HFF-Myc (cell line): ENCODE data around the gene DFFA.
"Not testable (repeated sequence)": the region's sequence is repeated elsewhere in the genome, so short reads cannot be mapped to it uniquely, and the experiment has no call there.

Experiments
- DNase-seq: peaks from one replicate; pipeline ENCODE4 v3.0.0-alpha.2; 2011; ENCODE audit warnings: low read depth; ENCODE audit errors: extremely low read depth
- H3K4me3 ChIP-seq: replicated peaks from 2 replicates; pipeline ENCODE4 v1.5.1; 2011; ENCODE audit warnings: low read depth, mild to moderate bottlenecking, control low read depth, low read length
- TF ChIP-seq, protein P1 (sequence below): IDR thresholded peaks from 2 replicates; pipeline ENCODE4 v1.5.1; 2012; ENCODE audit warnings: mild to moderate bottlenecking, low read depth, low read length, control low read depth; ENCODE audit errors: missing control alignments

Gene DFFA

DNA sequence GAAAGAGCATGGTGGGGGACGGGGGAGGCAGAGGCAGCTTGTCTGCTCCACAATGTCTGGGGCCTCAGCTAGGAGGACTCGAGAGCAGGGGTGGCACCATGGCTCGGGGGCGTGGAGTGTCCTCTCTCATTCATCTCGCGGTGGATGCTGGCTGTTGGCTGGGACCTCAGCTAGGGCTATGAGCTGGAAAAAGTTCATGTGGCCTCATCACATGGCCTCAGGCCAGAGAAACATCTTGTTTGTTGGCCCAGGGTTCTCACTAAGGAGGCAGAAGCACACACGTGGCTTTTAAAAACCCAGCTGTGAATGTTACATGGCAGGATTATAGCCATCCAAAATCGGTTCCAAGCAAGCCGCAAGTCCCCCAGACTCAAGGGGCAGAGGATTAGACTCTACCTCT, 48.3 kb downstream of the DFFA start:
- TF ChIP-seq, protein P1, sequence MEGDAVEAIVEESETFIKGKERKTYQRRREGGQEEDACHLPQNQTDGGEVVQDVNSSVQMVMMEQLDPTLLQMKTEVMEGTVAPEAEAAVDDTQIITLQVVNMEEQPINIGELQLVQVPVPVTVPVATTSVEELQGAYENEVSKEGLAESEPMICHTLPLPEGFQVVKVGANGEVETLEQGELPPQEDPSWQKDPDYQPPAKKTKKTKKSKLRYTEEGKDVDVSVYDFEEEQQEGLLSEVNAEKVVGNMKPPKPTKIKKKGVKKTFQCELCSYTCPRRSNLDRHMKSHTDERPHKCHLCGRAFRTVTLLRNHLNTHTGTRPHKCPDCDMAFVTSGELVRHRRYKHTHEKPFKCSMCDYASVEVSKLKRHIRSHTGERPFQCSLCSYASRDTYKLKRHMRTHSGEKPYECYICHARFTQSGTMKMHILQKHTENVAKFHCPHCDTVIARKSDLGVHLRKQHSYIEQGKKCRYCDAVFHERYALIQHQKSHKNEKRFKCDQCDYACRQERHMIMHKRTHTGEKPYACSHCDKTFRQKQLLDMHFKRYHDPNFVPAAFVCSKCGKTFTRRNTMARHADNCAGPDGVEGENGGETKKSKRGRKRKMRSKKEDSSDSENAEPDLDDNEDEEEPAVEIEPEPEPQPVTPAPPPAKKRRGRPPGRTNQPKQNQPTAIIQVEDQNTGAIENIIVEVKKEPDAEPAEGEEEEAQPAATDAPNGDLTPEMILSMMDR = no peak
- H3K4me3 ChIP-seq = no peak overlapping the region
- DNase-seq = no peak

- DNase-seq = no peak
- H3K4me3 ChIP-seq = no peak overlapping the region
- TF ChIP-seq, protein P1 = no peak
Measured at GRCh38 chr1:10421637-10422036, 50.7 kb downstream of the DFFA start.

GRCh38 chr1:10419351-10419750, 53.0 kb downstream of the DFFA start:
- TF ChIP-seq, protein P1 = no peak
- no peak overlapping the region for H3K4me3 ChIP-seq
- no peak for DNase-seq

DNA sequence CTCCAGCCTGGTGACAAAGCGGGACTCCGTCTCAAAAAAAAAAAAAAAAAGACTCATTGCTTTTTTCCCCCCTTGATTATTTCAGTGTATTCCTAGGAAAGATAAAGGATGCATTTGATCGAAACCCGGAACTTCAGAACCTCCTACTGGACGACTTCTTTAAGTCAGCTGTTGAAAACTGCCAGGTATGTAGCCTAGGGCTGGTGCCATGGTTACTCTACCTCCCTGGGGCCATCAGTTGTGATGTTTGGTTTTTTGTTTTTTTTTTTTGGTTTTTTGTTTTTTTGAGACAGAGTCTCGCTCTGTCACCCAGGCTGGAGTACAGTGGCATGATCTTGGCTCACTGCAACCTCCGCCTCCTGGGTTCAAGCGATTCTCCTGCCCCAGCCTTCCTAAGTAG, 53.6 kb downstream of the DFFA start:
- DNase-seq, H3K4me3 ChIP-seq: not testable (repeated sequence)

- not testable (repeated sequence) for H3K4me3 ChIP-seq, DNase-seq
Measured at GRCh38 chr1:10415967-10416366, 56.4 kb downstream of the DFFA start.

GRCh38 chr1:10415211-10415930, 57.0 kb downstream of the DFFA start:
- no peak for DNase-seq
- no peak overlapping the region for H3K4me3 ChIP-seq
- TF ChIP-seq, protein P1 = no peak

DNA sequence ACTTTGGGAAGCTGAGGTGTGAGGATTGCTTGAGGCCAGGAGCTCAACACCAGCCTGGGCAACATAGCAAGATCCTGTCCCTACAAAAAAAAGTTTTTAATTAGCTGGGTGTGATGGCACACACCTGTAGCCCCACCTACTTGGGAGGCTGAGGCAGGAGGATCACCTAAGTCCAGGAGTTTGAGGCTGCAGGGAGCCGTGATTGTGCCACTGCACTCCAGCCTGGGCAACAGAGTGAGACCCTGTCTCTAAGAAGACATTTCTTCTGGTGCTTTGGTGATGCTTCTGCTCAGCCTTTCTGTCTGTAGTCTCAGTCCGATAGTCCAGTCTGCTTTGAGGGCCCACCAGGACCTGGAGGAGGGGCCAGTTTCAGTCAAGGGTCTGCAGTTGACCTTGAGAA, 65.1 kb downstream of the DFFA start:
- H3K4me3 ChIP-seq = no peak overlapping the region
- TF ChIP-seq, protein P1 = no peak
- DNase-seq = no peak
